NCI-H1694 (cell line): ENCODE data around the gene TMEM63A.
A peak's percentile ranks its signal among the peaks of the same experiment; 100 is the strongest.
"Not testable (repeated sequence)": the region's sequence is repeated elsewhere in the genome, so short reads cannot be mapped to it uniquely, and the experiment has no call there.

ENCODE experiments used
- DNase-seq: peaks from one replicate; lab custom pipeline; 2025; lab: John Stamatoyannopoulos, UW

TMEM63A gene

GRCh38 chr1:225845097-225845496, 37.1 kb downstream of the TMEM63A start:
- no peak for DNase-seq

GRCh38 chr1:225844236-225845061, 37.7 kb downstream of the TMEM63A start:
- no peak for DNase-seq

- no peak for DNase-seq
These were observed 38.8 kb downstream of the TMEM63A start for GRCh38 chr1:225843426-225843795.

- DNase-seq, result no peak
These were observed 39.3 kb downstream of the TMEM63A start for GRCh38 chr1:225842788-225843425.

GRCh38 chr1:225842074-225842473, 40.1 kb downstream of the TMEM63A start:
- no peak for DNase-seq

- no peak for DNase-seq
These were observed 41.5 kb downstream of the TMEM63A start for GRCh38 chr1:225840713-225841112.

- DNase-seq, result no peak
These were observed 42.0 kb downstream of the TMEM63A start for GRCh38 chr1:225840223-225840610.

GRCh38 chr1:225838793-225839192, 43.4 kb downstream of the TMEM63A start:
- no peak for DNase-seq

GRCh38 chr1:225836296-225836695, 45.9 kb downstream of the TMEM63A start:
- DNase-seq, result not testable (repeated sequence)

- no peak for DNase-seq
These were observed 46.3 kb downstream of the TMEM63A start for GRCh38 chr1:225835856-225836255.

- no peak for DNase-seq
These were observed 47.5 kb downstream of the TMEM63A start for GRCh38 chr1:225834417-225835329.

GRCh38 chr1:225830841-225831240, 51.3 kb downstream of the TMEM63A start:
- DNase-seq, result no peak

GRCh38 chr1:225828706-225829345, 53.4 kb downstream of the TMEM63A start:
- no peak for DNase-seq

GRCh38 chr1:225827076-225827475, 55.1 kb downstream of the TMEM63A start:
- DNase-seq, result no peak

- no peak for DNase-seq
These were observed 56.6 kb downstream of the TMEM63A start for GRCh38 chr1:225825607-225826007.

- no peak for DNase-seq
These were observed 57.1 kb downstream of the TMEM63A start for GRCh38 chr1:225825078-225825477.

GRCh38 chr1:225824533-225824941, 57.6 kb downstream of the TMEM63A start:
- peak; percentile 43 for DNase-seq

- no peak for DNase-seq
These were observed 58.3 kb downstream of the TMEM63A start for GRCh38 chr1:225823811-225824261.

GRCh38 chr1:225822655-225823403, 59.4 kb downstream of the TMEM63A start:
- DNase-seq, result no peak

- DNase-seq, result no peak
These were observed 61.6 kb downstream of the TMEM63A start for GRCh38 chr1:225820522-225821120.
